GM18907 (cell line): ENCODE data around the gene RASGRF1.
"Not testable (repeated sequence)": the region's sequence is repeated elsewhere in the genome, so short reads cannot be mapped to it uniquely, and the experiment has no call there.

Source experiments
- ATAC-seq: cut with Tn5 transposase; IDR thresholded peaks from one replicate; pipeline ENCODE4 v1.9.1; 2021; ENCODE audit warnings: mild to moderate bottlenecking, moderate library complexity; ENCODE audit not compliant: unreplicated experiment

Gene RASGRF1, protein sequence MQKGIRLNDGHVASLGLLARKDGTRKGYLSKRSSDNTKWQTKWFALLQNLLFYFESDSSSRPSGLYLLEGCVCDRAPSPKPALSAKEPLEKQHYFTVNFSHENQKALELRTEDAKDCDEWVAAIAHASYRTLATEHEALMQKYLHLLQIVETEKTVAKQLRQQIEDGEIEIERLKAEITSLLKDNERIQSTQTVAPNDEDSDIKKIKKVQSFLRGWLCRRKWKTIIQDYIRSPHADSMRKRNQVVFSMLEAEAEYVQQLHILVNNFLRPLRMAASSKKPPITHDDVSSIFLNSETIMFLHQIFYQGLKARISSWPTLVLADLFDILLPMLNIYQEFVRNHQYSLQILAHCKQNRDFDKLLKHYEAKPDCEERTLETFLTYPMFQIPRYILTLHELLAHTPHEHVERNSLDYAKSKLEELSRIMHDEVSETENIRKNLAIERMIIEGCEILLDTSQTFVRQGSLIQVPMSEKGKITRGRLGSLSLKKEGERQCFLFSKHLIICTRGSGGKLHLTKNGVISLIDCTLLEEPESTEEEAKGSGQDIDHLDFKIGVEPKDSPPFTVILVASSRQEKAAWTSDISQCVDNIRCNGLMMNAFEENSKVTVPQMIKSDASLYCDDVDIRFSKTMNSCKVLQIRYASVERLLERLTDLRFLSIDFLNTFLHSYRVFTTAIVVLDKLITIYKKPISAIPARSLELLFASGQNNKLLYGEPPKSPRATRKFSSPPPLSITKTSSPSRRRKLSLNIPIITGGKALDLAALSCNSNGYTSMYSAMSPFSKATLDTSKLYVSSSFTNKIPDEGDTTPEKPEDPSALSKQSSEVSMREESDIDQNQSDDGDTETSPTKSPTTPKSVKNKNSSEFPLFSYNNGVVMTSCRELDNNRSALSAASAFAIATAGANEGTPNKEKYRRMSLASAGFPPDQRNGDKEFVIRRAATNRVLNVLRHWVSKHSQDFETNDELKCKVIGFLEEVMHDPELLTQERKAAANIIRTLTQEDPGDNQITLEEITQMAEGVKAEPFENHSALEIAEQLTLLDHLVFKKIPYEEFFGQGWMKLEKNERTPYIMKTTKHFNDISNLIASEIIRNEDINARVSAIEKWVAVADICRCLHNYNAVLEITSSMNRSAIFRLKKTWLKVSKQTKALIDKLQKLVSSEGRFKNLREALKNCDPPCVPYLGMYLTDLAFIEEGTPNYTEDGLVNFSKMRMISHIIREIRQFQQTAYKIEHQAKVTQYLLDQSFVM (N-terminal part only)

DNA sequence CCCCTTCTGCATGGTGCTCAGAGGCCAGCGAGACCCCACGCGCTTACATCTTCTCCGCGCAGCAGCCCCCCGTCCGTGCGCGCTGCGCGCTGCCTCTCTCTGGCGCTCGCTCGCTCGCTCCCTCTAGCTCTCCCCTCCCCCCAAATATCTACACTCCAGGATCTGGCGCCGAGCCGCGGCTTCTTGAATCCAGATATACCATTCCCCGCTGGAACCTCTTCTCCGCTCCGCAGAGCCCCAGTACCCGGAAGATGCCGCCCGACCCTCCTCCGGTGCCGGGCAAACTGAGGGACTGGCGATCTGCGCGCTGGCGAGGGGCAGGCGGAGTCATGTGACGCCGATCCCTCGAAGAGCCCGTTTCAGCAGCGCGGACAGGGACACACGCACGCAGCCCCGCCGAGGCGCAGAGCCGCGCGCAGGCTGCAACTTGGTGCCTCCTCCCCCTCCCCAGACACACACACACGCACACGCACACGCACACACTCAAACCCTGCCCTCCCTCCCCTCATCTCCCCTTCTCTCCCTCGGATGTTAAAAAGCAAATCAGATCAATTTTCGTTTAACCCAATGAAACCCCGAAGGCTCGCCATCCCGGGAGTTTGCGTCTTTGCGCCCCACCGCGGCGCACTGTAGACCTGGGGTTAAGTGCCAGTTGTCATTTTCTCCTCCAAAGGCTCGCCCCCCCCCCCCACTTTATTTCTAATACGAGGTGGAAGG lies at the start of gene RASGRF1:
RASGRF1 (minus strand) TSS at position 294 of the 717 bp plus-strand sequence; CDS start at position 12, 282 bp downstream.
- ATAC-seq = no peak

DNA sequence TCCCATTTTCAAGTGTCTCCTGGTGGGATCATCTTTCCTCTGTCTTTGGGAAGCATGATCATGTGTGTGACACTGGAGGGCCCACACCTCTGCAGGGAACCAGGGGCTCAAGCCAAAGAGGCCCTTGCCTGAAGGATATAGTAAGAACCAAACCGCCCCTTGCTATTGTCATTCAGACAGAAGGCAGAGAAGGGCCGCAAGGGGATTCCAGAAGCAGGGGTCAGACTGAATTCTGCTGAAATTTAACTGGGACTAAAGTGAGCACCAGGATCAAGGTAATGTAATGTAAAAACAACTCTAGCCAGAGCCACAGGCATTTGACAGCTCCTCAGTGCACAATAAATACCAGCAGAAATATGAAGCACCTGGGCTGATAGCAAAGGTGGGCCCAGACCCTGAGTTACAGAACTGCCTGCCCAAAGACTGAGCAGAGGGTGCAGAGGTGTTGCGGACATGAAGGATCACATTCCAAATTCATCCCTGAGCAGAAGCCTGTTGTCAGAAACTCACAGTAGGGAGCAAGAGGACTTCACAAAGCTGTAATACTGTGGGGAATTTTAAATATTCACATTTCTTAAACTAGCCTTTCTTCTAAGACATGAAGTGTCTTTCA lies 46.0 kb upstream of the RASGRF1 start:
- ATAC-seq = no peak

DNA sequence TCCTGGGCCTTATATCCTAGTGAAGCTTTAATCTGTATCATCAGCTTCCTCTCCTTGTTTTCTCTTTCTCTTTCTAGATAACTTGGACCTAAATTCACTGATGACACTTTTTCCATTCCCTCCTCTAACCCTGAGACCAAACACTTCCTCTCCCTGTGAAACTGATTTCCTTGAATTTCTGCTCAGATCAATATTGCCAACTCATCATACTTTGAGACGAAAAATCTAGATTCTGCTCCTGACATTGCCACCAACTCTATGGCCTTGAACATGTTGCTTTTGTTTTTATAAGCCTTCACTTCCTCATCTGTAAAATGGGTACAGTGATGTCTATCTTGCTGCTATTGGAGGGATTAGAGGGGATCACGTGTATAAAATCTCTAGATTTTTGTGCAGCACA lies 42.7 kb upstream of the RASGRF1 start:
- no peak for ATAC-seq

DNA sequence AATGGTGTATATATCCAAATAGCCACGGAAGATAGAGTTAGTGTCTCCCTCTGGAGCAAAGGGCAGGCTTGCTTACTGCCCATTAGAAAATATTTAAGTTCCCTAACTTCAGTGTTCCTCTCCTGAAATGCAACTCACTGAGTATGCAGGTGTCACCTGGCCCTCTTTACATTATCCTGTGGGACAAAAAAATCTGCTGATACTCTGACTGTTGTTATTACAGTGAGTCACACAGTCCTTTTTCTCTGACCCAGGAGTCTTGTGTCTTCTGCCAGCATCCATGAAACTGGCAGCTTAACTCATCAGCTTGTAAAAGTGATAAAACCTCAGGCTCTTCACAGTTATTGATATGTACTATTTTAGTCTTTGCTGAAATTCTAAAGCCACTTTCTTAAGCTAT lies 42.2 kb upstream of the RASGRF1 start:
- ATAC-seq = no peak

DNA sequence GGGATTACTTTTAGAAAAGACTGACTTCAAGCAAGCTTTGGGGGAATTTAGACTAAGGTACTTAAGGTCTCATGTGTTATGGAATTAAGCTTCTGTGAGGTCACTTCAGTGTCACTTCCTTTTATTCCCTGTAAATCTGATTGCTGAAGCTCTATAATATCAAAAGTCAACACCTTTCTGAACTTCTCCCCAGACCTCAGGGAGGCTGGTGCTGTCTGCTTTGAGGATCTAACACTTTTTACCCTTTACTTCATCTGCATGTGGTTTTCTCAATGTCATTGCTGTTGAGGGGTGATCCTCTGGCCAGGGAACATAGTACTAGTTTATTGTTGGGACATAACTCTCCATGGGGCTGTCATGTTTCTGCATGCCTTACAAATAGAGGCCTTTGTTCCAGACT lies 41.8 kb upstream of the RASGRF1 start:
- no peak for ATAC-seq

DNA sequence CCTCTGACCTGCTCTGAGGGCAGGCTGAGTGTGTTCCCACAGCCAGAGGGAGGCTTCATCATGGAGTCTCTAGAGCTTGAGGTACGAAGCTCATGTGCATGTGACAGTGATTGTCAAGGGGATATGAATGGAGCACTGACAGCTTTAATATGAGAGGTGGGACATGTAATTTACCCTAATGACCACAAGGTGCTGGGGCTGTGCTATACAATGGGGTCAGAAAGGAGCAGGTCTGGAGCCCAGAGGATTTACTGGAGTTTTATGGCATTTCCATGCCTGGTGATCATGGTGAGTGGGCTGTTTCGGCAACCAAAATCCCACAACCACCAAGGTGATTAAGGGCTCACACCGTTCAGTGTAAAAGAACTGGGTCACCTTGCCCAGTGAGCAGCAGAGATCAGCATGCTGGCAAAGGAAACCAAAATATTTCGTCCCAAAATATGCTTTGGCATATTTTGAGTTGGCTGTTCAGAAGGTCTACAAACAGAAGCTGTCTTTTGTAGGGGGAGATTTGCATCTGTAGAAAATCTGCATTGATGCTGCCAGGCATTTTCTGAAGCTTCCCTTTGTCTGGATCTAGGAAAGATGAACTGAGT lies 40.1 kb upstream of the RASGRF1 start:
- ATAC-seq = no peak

DNA sequence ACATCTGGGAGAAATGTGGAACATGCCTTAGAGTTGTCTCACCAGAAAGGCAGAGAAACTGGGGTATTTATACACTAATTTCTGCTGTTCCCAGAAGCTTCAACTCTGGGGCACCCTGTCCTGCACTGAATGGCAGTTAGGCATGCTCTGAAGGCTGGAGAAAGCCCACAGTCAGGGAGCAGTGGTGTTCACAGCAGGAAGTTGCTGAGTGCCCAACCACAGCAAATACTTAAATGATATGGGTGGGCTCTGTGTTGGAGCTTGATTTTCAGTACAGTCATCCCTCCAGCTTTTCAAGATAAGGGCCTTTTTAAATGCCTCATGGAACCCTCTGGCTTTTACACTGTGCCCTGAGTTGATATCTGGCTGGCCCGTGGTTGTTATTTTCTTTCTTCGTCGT lies 38.7 kb upstream of the RASGRF1 start:
- ATAC-seq = no peak

DNA sequence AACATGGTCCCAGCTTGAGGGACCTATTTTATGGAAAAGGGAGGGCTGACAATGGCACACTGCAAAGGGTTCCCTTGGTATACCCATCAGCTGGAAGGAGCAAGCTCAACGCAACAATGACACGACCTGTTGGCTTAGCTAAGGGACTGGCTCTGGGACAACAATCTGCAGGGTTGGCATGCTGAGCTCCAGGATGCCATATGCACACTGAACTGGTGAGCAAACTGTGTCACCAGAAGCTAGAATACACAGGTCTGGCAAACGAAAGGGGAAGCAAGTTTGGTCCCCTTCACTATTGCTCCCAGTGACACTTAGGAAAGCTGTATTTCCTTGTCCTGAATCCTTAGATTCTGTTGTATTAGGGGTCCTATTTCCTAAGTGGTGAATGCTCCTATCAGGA lies 38.0 kb upstream of the RASGRF1 start:
- ATAC-seq = no peak

DNA sequence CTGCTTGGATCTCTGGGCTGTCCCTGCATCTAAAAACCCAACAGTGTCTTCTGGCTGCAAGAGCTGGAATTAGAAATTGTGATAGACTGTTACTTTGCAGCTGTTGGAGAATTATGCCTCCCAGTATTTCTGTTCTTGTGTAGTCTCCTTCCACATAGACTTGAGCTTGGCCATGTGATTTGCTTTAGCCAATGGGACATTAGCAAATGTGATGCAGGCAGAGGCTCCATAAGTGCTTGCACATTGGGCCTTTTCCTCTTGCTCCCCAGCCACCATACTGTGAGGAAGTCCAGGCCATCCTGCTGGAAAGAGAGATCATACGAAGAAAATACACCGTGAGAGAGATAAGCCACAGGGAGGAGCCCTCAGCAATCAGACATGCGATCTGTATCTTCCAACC lies 33.8 kb upstream of the RASGRF1 start:
- ATAC-seq = no peak

DNA sequence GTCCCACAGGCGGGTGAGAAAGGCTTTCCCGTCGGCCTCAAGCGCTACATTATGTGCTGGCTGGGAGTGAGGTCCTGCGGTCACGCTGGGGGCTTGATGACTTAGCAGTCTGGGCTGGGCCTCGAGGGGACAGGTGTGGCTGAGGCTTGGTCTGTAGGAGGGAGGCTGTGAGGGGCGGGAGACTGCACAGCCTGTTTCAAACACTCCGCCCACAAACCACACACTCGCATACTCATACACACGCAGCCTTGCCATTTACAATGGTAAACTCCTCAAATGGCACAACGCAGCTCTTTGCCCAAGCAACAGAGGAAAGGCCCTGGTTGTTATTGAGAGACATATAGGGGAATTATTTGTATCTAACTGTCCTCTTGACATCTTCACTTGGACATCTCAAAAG lies 32.4 kb upstream of the RASGRF1 start:
- ATAC-seq = no peak

DNA sequence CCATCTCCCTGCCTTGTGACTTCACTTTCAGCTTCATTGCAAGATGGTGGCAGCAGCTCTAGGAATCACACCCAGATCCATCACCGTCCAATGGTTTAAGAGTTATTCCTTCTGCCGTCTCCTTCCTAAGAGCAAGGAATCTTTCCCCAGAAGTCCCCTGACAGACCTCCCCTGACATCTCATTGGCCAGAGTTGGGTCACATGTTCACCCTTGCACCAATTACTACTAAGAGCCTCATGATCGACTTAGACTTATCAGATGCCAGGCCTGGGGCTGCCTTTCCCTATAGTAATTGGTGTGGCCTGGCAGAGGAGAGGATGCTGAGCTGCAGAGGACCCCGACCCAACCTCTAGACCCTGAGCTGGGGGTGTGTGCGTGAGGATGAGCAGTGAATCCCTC lies 31.8 kb upstream of the RASGRF1 start:
- no peak for ATAC-seq

DNA sequence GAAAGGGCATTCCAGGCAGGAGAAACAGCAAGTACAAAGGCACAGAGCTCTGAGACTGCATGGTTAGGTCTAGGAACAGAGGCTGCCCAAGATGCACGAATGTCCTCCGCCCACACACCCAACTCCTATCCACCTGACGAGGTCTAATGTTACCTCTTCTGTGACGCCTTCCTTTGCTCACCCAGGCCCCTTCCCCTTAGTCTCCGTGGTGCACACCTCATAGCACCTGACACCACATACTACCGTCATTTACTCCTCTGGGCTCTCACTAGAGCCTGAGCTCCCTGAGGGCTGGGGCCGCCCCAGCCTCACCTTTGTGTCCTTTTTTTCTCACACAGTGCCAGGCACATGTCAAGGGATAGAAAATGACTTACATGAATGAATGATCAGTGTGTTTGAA lies 31.0 kb upstream of the RASGRF1 start:
- no peak for ATAC-seq

DNA sequence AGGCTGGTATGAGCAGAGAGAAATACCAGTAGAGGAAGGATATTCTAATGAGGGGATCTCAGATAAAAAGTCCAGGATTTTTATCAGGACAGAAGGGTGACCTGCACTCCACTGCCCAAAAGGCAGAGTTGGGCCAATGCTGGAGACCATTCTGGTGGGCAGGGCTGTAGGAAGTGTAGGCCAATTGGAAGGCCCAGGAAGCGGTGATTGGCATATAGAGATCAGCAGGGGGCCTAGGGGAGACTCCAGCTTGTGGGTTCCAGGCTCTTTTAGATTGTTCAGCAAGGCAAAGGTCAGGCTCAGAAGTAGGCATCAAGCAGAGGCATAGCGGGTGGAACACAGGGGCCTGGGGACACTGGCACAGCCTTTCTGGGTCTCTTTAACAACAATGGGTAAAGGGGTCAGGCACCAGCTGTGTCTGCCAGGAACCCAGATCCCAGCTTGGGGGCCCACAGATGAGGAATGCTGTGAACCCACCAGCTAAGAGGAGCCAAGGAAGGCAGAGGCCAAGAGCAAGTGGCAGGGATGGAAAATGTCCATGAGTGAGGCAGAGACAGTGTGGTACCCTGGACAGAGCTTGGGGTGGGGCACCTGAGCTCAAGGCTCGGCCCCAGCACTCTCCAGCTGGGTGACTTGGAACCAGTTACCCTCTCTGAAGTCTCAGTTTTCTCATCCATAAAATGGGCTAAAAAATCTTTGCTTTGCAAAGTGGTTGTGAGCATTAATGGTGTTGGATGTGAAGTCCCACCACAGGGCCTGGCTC lies 27.0 kb upstream of the RASGRF1 start:
- no peak for ATAC-seq

DNA sequence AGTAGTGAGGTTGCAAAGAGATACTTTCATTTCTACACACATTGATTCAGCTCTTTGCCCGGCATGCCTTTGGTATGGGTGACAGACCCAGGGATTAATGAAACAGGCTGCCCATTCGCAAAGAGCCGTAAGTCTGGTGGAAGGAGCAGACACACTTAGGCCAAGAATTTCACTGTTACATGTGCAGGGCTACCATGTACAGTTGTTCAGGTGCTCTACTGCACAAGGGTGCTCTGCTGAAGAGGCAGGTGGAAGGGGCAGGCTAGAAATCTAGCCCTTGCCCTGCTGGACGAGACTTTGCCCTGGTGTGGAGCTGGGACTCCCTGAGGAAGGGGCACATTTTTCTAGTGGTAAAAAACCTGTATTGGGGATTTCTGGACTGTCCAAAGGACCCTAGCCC lies 26.2 kb upstream of the RASGRF1 start:
- ATAC-seq = no peak

DNA sequence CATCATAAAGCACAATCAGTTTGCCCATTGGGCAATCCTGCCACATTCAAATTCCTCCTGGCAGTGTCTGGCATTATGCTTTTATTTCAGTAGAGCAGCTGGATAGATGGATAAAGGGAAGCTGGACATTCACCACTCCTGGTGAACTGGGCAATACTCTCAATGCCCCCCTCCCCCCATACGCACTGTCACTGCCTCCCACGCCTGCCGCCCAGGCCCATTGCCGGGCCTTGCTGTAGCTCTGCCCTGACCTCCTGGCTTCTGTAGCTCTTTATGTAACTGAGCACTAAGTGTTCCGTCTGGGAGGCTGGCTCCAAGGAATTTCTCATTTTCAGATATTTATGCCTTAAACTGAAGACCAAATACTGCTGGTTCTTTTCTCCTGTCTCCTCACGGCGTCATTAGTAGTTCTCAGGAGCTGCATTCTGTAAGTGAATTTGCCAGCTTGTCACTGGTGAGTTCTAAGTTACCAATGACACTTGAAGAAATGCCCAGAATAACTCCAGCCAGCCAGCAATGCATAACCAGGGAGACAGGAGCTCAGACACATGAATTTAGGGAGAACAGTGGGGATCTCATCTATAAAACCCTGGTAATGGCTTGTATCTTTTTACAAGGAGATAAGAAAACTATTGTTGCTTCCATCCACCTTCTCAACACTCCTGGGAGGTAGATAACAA lies 25.5 kb upstream of the RASGRF1 start:
- ATAC-seq = no peak

DNA sequence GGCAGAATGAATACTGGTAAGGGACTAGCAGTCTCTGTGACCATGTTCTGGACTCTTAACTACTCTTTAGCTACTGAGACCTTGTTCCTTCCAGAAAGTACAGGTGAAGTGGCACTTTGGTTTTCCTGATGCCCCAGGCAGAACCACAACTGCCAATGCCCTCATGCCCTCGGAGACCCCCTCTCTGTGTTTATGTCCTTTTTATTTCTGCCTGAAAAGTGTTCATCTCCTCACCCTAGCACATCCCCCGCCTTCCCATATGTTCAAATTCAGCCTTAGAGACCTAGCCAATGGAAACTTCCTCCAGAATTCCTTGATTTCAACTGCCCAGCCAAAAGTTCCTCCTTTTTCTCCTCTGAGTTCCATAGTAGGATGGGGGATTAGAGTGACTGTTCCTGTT lies 23.3 kb upstream of the RASGRF1 start:
- no peak for ATAC-seq

DNA sequence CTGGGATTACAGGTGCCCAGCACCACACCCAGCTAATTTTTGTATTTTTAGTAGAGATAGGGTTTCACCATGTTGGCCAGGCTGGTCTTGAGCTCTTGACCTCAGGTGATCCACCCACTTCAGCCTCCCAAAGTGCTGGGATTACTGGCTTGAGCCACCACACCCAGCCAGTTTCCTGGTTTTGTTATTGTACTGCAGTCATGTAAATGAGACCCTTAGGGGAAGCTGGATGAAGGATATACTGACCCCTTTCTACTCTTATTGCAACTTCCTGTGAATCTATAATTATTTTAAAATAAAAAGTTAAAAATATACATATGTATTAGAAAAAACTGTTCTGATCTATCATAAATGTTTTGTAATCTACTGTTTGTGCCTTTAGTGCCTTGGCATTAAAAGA lies 20.8 kb upstream of the RASGRF1 start:
- not testable (repeated sequence) for ATAC-seq

DNA sequence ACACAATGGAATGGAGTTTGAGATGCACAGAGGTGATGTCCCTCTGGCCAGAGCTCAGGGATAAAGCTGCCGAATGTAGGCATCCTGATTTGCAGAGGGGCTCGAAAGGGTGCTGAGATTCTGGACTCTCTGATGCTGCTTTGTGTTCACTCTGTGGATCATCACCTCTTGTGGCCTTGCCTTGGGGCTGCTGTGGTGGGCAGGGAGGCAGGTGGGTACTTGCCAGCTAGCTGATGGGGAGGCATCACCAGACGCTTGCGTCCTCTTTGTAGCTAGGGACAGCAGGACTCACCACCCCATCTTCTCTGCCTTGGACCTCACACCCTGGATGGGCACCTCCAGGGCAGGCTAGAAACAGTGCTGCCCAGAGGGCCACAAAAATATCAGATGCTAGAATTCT lies 14.6 kb upstream of the RASGRF1 start:
- ATAC-seq = no peak

DNA sequence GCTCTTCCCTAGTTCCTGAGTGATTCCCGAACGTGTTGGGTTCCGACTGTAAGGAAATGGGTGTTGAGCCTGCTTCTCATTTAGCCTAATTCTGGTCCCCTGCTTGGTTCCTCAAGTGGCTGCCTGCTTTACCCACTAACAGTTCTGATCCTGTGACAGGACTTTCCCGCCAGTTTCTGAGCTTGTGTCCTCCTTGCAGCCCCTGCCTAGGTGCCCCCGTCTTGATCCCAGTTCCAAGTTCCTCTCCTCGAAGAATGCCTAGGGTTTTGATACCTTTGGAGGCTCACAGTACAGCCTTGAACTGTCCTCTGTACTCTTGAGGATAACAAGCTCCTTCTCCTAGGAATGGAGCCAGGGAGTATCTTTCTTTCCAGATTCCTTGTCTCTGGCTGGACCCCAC lies 12.0 kb upstream of the RASGRF1 start:
- ATAC-seq = no peak
